Liver (tissue), 9 donors: ENCODE results near the gene PLCG2. TPM values are rescaled to one million over a fixed set of nuclear protein-coding genes. Genes with fewer than 3 reads are reported as not detected.

Experiments used
- DNase-seq: peaks from one replicate; pipeline ENCODE4 v3.0.0-alpha.2; 2017; ENCODE audit warnings: low spot score
- H3K27ac ChIP-seq, 2 donors: one replicate each; pipeline ENCODE4 v1.7.0; 2013; ENCODE audit warnings: inconsistent platforms in 2 of 2, low read length in 2 of 2, control low read depth in 1 of 2, low read depth in 1 of 2, mild to moderate bottlenecking in 1 of 2
- H3K27me3 ChIP-seq, 4 donors: one replicate each; pipeline versions ENCODE4 v1.6.1 to v1.7.0; 2013; ENCODE audit warnings: low read length in 3 of 4, inconsistent platforms in 1 of 4, mild to moderate bottlenecking in 1 of 4, moderate library complexity in 1 of 4; ENCODE audit not compliant: control insufficient read depth in 4 of 4, insufficient read depth in 4 of 4
- H3K36me3 ChIP-seq, 4 donors: one replicate each; pipeline versions ENCODE4 v1.6.1 to v1.7.0; 2013; ENCODE audit warnings: low read length in 3 of 4, mild to moderate bottlenecking in 3 of 4, low read depth in 1 of 4, moderate library complexity in 1 of 4; ENCODE audit not compliant: control insufficient read depth in 4 of 4, insufficient read depth in 3 of 4
- H3K4me1 ChIP-seq, 4 donors: one replicate each; pipeline versions ENCODE4 v1.6.1 to v1.7.0; 2013; ENCODE audit warnings: low read length in 3 of 4, mild to moderate bottlenecking in 3 of 4, moderate library complexity in 1 of 4; ENCODE audit not compliant: control insufficient read depth in 4 of 4, insufficient read depth in 4 of 4
- H3K4me3 ChIP-seq, 3 donors: one replicate each; pipeline versions ENCODE4 v1.6.1 to v1.7.0; 2013; ENCODE audit warnings: low read length in 3 of 3, control low read depth in 1 of 3, low read depth in 1 of 3, mild to moderate bottlenecking in 1 of 3
- H3K9ac ChIP-seq, 2 donors: one replicate each; pipeline ENCODE4 v1.7.0; 2013; ENCODE audit warnings: low read length in 2 of 2, mild to moderate bottlenecking in 2 of 2, moderate library complexity in 2 of 2, control low read depth in 1 of 2, low read depth in 1 of 2
- H3K9me3 ChIP-seq, 4 donors: one replicate each; pipeline versions ENCODE4 v1.6.1 to v1.7.0; 2013; ENCODE audit warnings: low read length in 3 of 4; ENCODE audit not compliant: control insufficient read depth in 4 of 4
- ATF3 ChIP-seq: IDR thresholded peaks from 2 replicates; pipeline ENCODE4 v1.6.1; 2016; ENCODE audit warnings: antibody characterized with exemption
- CTCF ChIP-seq: fragments of 150-350 bp; IDR thresholded peaks from 2 replicates; pipeline ENCODE4 v1.5.1; 2017; ENCODE audit warnings: improper control_type of control experiment, low read depth, low read length; ENCODE audit not compliant: missing input control
- EGR1 ChIP-seq, 2 donors: IDR thresholded peaks; 2 replicates each; pipeline ENCODE4 v1.6.1; 2016 to 2018; ENCODE audit warnings: antibody characterized with exemption in 2 of 2, low read depth in 2 of 2
- FOXA1 ChIP-seq: IDR thresholded peaks from 2 replicates; pipeline ENCODE4 v1.6.1; 2016; ENCODE audit warnings: antibody characterized with exemption
- FOXA2 ChIP-seq: IDR thresholded peaks from 2 replicates; pipeline ENCODE4 v1.6.1; 2016; ENCODE audit warnings: antibody characterized with exemption
- GABPA ChIP-seq, 2 donors: IDR thresholded peaks in 1 of 2; conservative IDR thresholded peaks in 1 of 2; 2 replicates each; pipeline ENCODE4 v1.6.1; 2016; ENCODE audit warnings: antibody characterized with exemption in 2 of 2, mild to moderate bottlenecking in 1 of 2, moderate library complexity in 1 of 2
- HNF4A ChIP-seq, 2 donors: conservative IDR thresholded peaks; 2 replicates each; pipeline ENCODE4 v1.6.1; 2016; ENCODE audit warnings: antibody characterized with exemption in 2 of 2, mild to moderate bottlenecking in 2 of 2
- HNF4G ChIP-seq: IDR thresholded peaks from 2 replicates; pipeline ENCODE4 v1.6.1; 2016; ENCODE audit warnings: antibody characterized with exemption
- JUND ChIP-seq, 2 donors: IDR thresholded peaks; 2 replicates each; pipeline ENCODE4 v1.6.1; 2016; ENCODE audit warnings: antibody characterized with exemption in 2 of 2
- MAX ChIP-seq: IDR thresholded peaks from 2 replicates; pipeline ENCODE4 v1.6.1; 2016; ENCODE audit warnings: antibody characterized with exemption
- NR2F2 ChIP-seq: IDR thresholded peaks from 2 replicates; pipeline ENCODE4 v1.6.1; 2016; ENCODE audit warnings: antibody characterized with exemption
- RAD21 ChIP-seq, 2 donors: IDR thresholded peaks; 2 replicates each; pipeline ENCODE4 v1.6.1; 2016; ENCODE audit warnings: antibody characterized with exemption in 2 of 2, mild to moderate bottlenecking in 2 of 2
- REST ChIP-seq: IDR thresholded peaks from 2 replicates; pipeline ENCODE4 v1.6.1; 2016; ENCODE audit warnings: antibody characterized with exemption, mild to moderate bottlenecking
- RXRA ChIP-seq, 2 donors: IDR thresholded peaks; 2 replicates each; pipeline ENCODE4 v1.6.1; 2017 to 2018; ENCODE audit warnings: antibody characterized with exemption in 2 of 2, mild to moderate bottlenecking in 1 of 2
- SP1 ChIP-seq: IDR thresholded peaks from 2 replicates; pipeline ENCODE4 v1.6.1; 2018; ENCODE audit warnings: antibody characterized with exemption, mild to moderate bottlenecking
- TAF1 ChIP-seq: conservative IDR thresholded peaks from 2 replicates; pipeline ENCODE4 v1.6.1; 2016; ENCODE audit warnings: antibody characterized with exemption, mild to moderate bottlenecking
- YY1 ChIP-seq: IDR thresholded peaks from 2 replicates; pipeline ENCODE4 v1.6.1; 2016; ENCODE audit warnings: antibody characterized with exemption, mild to moderate bottlenecking
- WGBS: extraction: QIAGEN DNeasy Blood & Tissue Kit; methylation state at CpG from one replicate; pipeline ENCODE4 v1.1.7; 2013; 5-methylcytosine and 5-hydroxymethylcytosine counted together
- polyA plus RNA-seq, 2 donors: library from polyadenylated mRNA; stranded (reverse) in 1 of 2; unstranded in 1 of 2; fragments of 200-250 nt in 1 of 2; fragments of >200 nt in 1 of 2; fragmentation: Nextera tagmentation in 1 of 2; extraction: Ambion mirVana in 1 of 2; gene quantifications; one replicate each; pipeline versions ENCODE4 v1.2.1 to v1.2.3, GENCODE V29; 2013 to 2015
- total RNA-seq, 2 donors: library from RNA; depleted of rRNA; stranded (reverse); fragments of >200 nt; gene quantifications; one replicate each; pipeline ENCODE4 v1.2.3, GENCODE V29; 2014
- TF ChIP-seq, protein P1 (sequence below): IDR thresholded peaks from 2 replicates; pipeline ENCODE4 v1.6.1; 2016; ENCODE audit warnings: antibody characterized with exemption
- donor health status: healthy.
- donor health status: healthy.
- donor health status: healthy.
- donor health status: healthy.
- donor health status: healthy.

The PLCG2 gene
- total and polyA plus RNA-seq, 4 donors, result 7.1 to 21.6 (median 15.8) TPM

GRCh38 chr16:82002831-82003230 lies 223.7 kb downstream of the PLCG2 start:
- Histone ChIP-seq H3K4me3 (no peak overlapping the region), H3K9ac (no peak overlapping the region), H3K27ac (no peak overlapping the region), H3K36me3 (peaks cover 0 to 23% (median 12%) of the 10 kb centered on the region in 4 donors), H3K4me1 (no peaks in the 10 kb centered on the region), H3K9me3 (no peaks in the 10 kb centered on the region), H3K27me3 (no peaks in the 10 kb centered on the region)
- DNase-seq, result no peak
- 92% methylated on average over 3 of the region's 3 CpGs for WGBS
- no peak for TF ChIP-seq RXRA (IDR thresholded peaks at IDR 0.05)
- TF ChIP-seq HNF4G, result no peak
- TF ChIP-seq MAX, result no peak
- TF ChIP-seq SP1, result no peak
- TF ChIP-seq REST, result no peak
- TF ChIP-seq, protein P1, sequence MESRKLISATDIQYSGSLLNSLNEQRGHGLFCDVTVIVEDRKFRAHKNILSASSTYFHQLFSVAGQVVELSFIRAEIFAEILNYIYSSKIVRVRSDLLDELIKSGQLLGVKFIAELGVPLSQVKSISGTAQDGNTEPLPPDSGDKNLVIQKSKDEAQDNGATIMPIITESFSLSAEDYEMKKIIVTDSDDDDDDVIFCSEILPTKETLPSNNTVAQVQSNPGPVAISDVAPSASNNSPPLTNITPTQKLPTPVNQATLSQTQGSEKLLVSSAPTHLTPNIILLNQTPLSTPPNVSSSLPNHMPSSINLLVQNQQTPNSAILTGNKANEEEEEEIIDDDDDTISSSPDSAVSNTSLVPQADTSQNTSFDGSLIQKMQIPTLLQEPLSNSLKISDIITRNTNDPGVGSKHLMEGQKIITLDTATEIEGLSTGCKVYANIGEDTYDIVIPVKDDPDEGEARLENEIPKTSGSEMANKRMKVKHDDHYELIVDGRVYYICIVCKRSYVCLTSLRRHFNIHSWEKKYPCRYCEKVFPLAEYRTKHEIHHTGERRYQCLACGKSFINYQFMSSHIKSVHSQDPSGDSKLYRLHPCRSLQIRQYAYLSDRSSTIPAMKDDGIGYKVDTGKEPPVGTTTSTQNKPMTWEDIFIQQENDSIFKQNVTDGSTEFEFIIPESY, result no peak
- TF ChIP-seq JUND (IDR thresholded peaks at IDR 0.05), result no peak
- no peak for TF ChIP-seq FOXA1
- no peak for TF ChIP-seq FOXA2
- TF ChIP-seq NR2F2, result no peak
- TF ChIP-seq GABPA (IDR thresholded peaks at IDR 0.05 in 1 of 2, conservative IDR thresholded peaks at IDR 0.05 in 1 of 2), result no peak
- TF ChIP-seq TAF1, result no peak
- TF ChIP-seq ATF3, result no peak
- TF ChIP-seq EGR1 (IDR thresholded peaks at IDR 0.05; ENCODE audit: low read depth in 2 of 2), result no peak
- TF ChIP-seq CTCF, result no peak

DNA sequence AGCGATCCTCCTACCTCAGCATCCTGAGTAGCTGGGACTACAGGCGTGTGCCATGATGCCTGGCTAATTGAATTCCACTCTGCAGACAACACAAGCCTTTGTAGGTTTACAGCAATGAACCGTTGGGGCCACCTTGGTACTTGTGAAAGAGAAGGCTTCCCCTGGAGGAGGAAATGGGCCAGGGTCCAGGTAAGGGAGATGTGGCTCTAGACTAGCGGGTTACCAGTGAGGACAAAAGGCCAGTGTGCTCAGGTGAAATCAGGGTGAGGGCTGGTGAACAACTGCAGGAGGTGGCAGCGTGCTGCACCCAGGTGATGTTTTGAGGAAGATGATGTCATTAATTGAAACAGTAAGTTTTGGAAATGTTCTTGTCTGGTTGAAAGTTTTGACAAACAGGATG lies 225.5 kb downstream of the PLCG2 start:
- Histone ChIP-seq H3K27me3 (no peaks in the 10 kb centered on the region), H3K4me1 (no peaks in the 10 kb centered on the region), H3K27ac (no peak overlapping the region), H3K9me3 (peaks cover 0 to 6% (median 0%) of the 10 kb centered on the region in 4 donors), H3K9ac (no peak overlapping the region), H3K4me3 (no peak overlapping the region), H3K36me3 (peaks cover 0 to 11% (median 5%) of the 10 kb centered on the region in 4 donors)
- TF ChIP-seq, protein P1, result no peak
- TF ChIP-seq YY1, result no peak
- TF ChIP-seq EGR1 (IDR thresholded peaks at IDR 0.05; ENCODE audit: low read depth in 2 of 2), result no peak
- TF ChIP-seq HNF4A (conservative IDR thresholded peaks at IDR 0.05), result no peak
- no peak for TF ChIP-seq GABPA (IDR thresholded peaks at IDR 0.05 in 1 of 2, conservative IDR thresholded peaks at IDR 0.05 in 1 of 2)
- no peak for TF ChIP-seq SP1
- no peak for TF ChIP-seq RAD21 (IDR thresholded peaks at IDR 0.05)
- TF ChIP-seq NR2F2, result no peak
- no peak for TF ChIP-seq HNF4G
- no peak for TF ChIP-seq JUND (IDR thresholded peaks at IDR 0.05)
- no peak for TF ChIP-seq FOXA2
- no peak for DNase-seq
- WGBS, result 92% methylated on average over 5 of the region's 5 CpGs
